ENCODE results near the gene C1orf105.

- TF ChIP-seq, protein P1, sequence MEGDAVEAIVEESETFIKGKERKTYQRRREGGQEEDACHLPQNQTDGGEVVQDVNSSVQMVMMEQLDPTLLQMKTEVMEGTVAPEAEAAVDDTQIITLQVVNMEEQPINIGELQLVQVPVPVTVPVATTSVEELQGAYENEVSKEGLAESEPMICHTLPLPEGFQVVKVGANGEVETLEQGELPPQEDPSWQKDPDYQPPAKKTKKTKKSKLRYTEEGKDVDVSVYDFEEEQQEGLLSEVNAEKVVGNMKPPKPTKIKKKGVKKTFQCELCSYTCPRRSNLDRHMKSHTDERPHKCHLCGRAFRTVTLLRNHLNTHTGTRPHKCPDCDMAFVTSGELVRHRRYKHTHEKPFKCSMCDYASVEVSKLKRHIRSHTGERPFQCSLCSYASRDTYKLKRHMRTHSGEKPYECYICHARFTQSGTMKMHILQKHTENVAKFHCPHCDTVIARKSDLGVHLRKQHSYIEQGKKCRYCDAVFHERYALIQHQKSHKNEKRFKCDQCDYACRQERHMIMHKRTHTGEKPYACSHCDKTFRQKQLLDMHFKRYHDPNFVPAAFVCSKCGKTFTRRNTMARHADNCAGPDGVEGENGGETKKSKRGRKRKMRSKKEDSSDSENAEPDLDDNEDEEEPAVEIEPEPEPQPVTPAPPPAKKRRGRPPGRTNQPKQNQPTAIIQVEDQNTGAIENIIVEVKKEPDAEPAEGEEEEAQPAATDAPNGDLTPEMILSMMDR (IDR thresholded peaks at IDR 0.05) = no peak
- TF ChIP-seq POLR2A (IDR thresholded peaks at IDR 0.05) (no peak), EP300 (IDR thresholded peaks at IDR 0.05; ENCODE audit: low read depth) (no peak), POLR2AphosphoS5 (IDR thresholded peaks at IDR 0.05) (no peak)
Measured at GRCh38 chr1:172473842-172474241, 53.4 kb downstream of the C1orf105 start.

Data from transverse colon (tissue), 4 donors.